ENCODE data around the gene ADAM22.

ADAM22 gene

GRCh38 chr7:88040694-88041093, 106.6 kb downstream of the ADAM22 start:
- Mint-ChIP-seq H3K4me1 (peaks cover 11% of the 10 kb centered on the region), H3K27ac (no peak overlapping the region), H3K9me3 (no peaks in the 10 kb centered on the region), H3K27me3 (ENCODE audit: low read depth) (no peaks in the 10 kb centered on the region), H3K36me3 (ENCODE audit: low read depth) (no peaks in the 10 kb centered on the region), H3K4me3 (no peak overlapping the region)
- no peak for TF ChIP-seq CTCF (IDR thresholded peaks at IDR 0.05; ENCODE audit: unreplicated experiment in 3 of 3)

- no peak for TF ChIP-seq CTCF (IDR thresholded peaks at IDR 0.05; ENCODE audit: unreplicated experiment in 3 of 3)
- Mint-ChIP-seq H3K27me3 (ENCODE audit: low read depth) (no peaks in the 10 kb centered on the region), H3K27ac (no peak overlapping the region), H3K4me3 (no peak overlapping the region), H3K36me3 (ENCODE audit: low read depth) (no peaks in the 10 kb centered on the region), H3K4me1 (peaks cover 18% of the 10 kb centered on the region), H3K9me3 (no peaks in the 10 kb centered on the region)
Observed at GRCh38 chr7:88041583-88041982, 107.5 kb downstream of the ADAM22 start.

GRCh38 chr7:88042157-88042556, 108.1 kb downstream of the ADAM22 start:
- H3K27me3 Mint-ChIP-seq (ENCODE audit: low read depth): no peaks in the 10 kb centered on the region
- no peak overlapping the region for H3K4me3 Mint-ChIP-seq
- peaks cover 18% of the 10 kb centered on the region for H3K4me1 Mint-ChIP-seq
- no peak for TF ChIP-seq CTCF (IDR thresholded peaks at IDR 0.05; ENCODE audit: unreplicated experiment in 3 of 3)
- no peaks in the 10 kb centered on the region for H3K36me3 Mint-ChIP-seq (ENCODE audit: low read depth)
- H3K9me3 Mint-ChIP-seq: no peaks in the 10 kb centered on the region
- H3K27ac Mint-ChIP-seq: peak overlapping the region in 1 of 3 experiments; percentile 7

GRCh38 chr7:88042803-88043202, 108.8 kb downstream of the ADAM22 start:
- H3K27ac Mint-ChIP-seq: no peak overlapping the region
- no peaks in the 10 kb centered on the region for H3K27me3 Mint-ChIP-seq (ENCODE audit: low read depth)
- no peaks in the 10 kb centered on the region for H3K36me3 Mint-ChIP-seq (ENCODE audit: low read depth)
- H3K9me3 Mint-ChIP-seq: no peaks in the 10 kb centered on the region
- no peak for TF ChIP-seq CTCF (IDR thresholded peaks at IDR 0.05; ENCODE audit: unreplicated experiment in 3 of 3)
- no peak overlapping the region for H3K4me3 Mint-ChIP-seq
- H3K4me1 Mint-ChIP-seq: peaks cover 18% of the 10 kb centered on the region

- H3K4me3 Mint-ChIP-seq: no peak overlapping the region
- no peak overlapping the region for H3K27ac Mint-ChIP-seq
- no peaks in the 10 kb centered on the region for H3K9me3 Mint-ChIP-seq
- H3K4me1 Mint-ChIP-seq: peaks cover 18% of the 10 kb centered on the region
- H3K27me3 Mint-ChIP-seq (ENCODE audit: low read depth): no peaks in the 10 kb centered on the region
- H3K36me3 Mint-ChIP-seq (ENCODE audit: low read depth): no peaks in the 10 kb centered on the region
- no peak for TF ChIP-seq CTCF (IDR thresholded peaks at IDR 0.05; ENCODE audit: unreplicated experiment in 3 of 3)
Observed at GRCh38 chr7:88044069-88044468, 110.0 kb downstream of the ADAM22 start.

- peak overlapping the region in 2 of 3 experiments; percentile 7 to 11 for H3K27ac Mint-ChIP-seq
- no peak overlapping the region for H3K4me3 Mint-ChIP-seq
- H3K27me3 Mint-ChIP-seq (ENCODE audit: low read depth): no peaks in the 10 kb centered on the region
- no peaks in the 10 kb centered on the region for H3K9me3 Mint-ChIP-seq
- TF ChIP-seq CTCF (IDR thresholded peaks at IDR 0.05; ENCODE audit: unreplicated experiment in 3 of 3): no peak
- H3K4me1 Mint-ChIP-seq: peaks cover 14% of the 10 kb centered on the region
- no peaks in the 10 kb centered on the region for H3K36me3 Mint-ChIP-seq (ENCODE audit: low read depth)
Observed at GRCh38 chr7:88046839-88047573, 113.0 kb downstream of the ADAM22 start.

Measured in nephron (organoid).